ENCODE data around the gene TBC1D12.

- TF ChIP-seq CTCF (IDR thresholded peaks at IDR 0.05) (no peak), POLR2A (IDR thresholded peaks at IDR 0.05) (no peak), EP300 (IDR thresholded peaks at IDR 0.05) (no peak), POLR2AphosphoS5 (IDR thresholded peaks at IDR 0.05) (no peak)
These were observed 79.1 kb downstream of the TBC1D12 start for GRCh38 chr10:94481410-94481809.

Measured in stomach (tissue), 4 donors.